SK-N-MC (cell line): Measurements from ENCODE around the gene ZC3H12A.
A peak's percentile ranks its signal among the peaks of the same experiment; 100 is the strongest.

Experiments used
- DNase-seq: peaks from one replicate; pipeline ENCODE4 v3.0.0-alpha.2; 2011; ENCODE audit warnings: low read depth, low spot score
- H3K27ac ChIP-seq: fragments of 200-600 bp; sonication (generic); 2 replicates; pipeline ENCODE4 v1.5.1; 2016; ENCODE audit warnings: mixed run types
- H3K36me3 ChIP-seq: fragments of 200-600 bp; sonication (generic); 2 replicates; pipeline ENCODE4 v1.6.1; 2017; ENCODE audit warnings: antibody characterized with exemption, low read length, mixed read lengths; ENCODE audit not compliant: insufficient read depth
- H3K4me3 ChIP-seq: fragments of 200-600 bp; sonication (generic); 2 replicates; pipeline ENCODE4 v1.5.1; 2016
- H3K9ac ChIP-seq: fragments of 200-600 bp; sonication (generic); 2 replicates; pipeline ENCODE4 v1.8.0; 2017; ENCODE audit warnings: mixed run types, mixed read lengths; ENCODE audit not compliant: insufficient read length
- H3K9me3 ChIP-seq: fragments of 200-600 bp; sonication (generic); 2 replicates; pipeline ENCODE4 v1.6.1; 2017; ENCODE audit warnings: low read depth, mild to moderate bottlenecking, antibody characterized with exemption, low read length, moderate library complexity, mixed read lengths
- EZH2 ChIP-seq: fragments of 200-600 bp; sonication (generic); IDR thresholded peaks from one replicate; pipeline ENCODE4 v1.6.1; 2017; ENCODE audit warnings: antibody characterized with exemption
- FOXP2 ChIP-seq: optimal IDR thresholded peaks from 2 replicates; pipeline ENCODE3; 2011; ENCODE audit warnings: mild to moderate bottlenecking, moderate library complexity; ENCODE audit not compliant: insufficient read depth; ENCODE audit errors: extremely low read length, control extremely low read depth
- POLR2AphosphoS5 ChIP-seq: IDR thresholded peaks from 2 replicates; pipeline ENCODE4 v1.6.1; 2012; ENCODE audit warnings: mild to moderate bottlenecking, low read depth, low read length, borderline replicate concordance

Gene ZC3H12A

GRCh38 chr1:37474697-37475379 is 458 bp downstream of the ZC3H12A start:
- H3K36me3 ChIP-seq, result peaks cover 6% of the 10 kb centered on the region; the same call in 1 of the 2 replicates
- TF ChIP-seq FOXP2 (no peak), POLR2AphosphoS5 (no peak), EZH2 (no peak)
- H3K9ac ChIP-seq, result peak overlapping the region; percentile 80
- no peak overlapping the region for H3K27ac ChIP-seq
- peak overlapping the region; percentile 92 for H3K4me3 ChIP-seq
- no peaks in the 10 kb centered on the region for H3K9me3 ChIP-seq
- DNase-seq, result no peak

- H3K9ac ChIP-seq, result peak overlapping the region; percentile 80
- H3K9me3 ChIP-seq, result no peaks in the 10 kb centered on the region
- H3K36me3 ChIP-seq, result peaks cover 6% of the 10 kb centered on the region; the same call in 1 of the 2 replicates
- no peak for DNase-seq
- H3K27ac ChIP-seq, result no peak overlapping the region
- TF ChIP-seq EZH2 (no peak), FOXP2 (no peak), POLR2AphosphoS5 (no peak)
- H3K4me3 ChIP-seq, result peak overlapping the region; percentile 92
These were observed 1.2 kb downstream of the ZC3H12A start for GRCh38 chr1:37475380-37476086.

- Histone ChIP-seq H3K9ac (no peak overlapping the region), H3K4me3 (peak overlapping the region; percentile 92), H3K36me3 (peaks cover 11% of the 10 kb centered on the region; the same call in 1 of the 2 replicates), H3K27ac (no peak overlapping the region), H3K9me3 (no peaks in the 10 kb centered on the region)
- no peak for DNase-seq
- TF ChIP-seq EZH2, result no peak
- TF ChIP-seq POLR2AphosphoS5, result no peak
- TF ChIP-seq FOXP2, result no peak
These were observed 1.7 kb downstream of the ZC3H12A start for GRCh38 chr1:37476087-37476452.

GRCh38 chr1:37476460-37477197 is 2.2 kb downstream of the ZC3H12A start:
- Histone ChIP-seq H3K9me3 (no peaks in the 10 kb centered on the region), H3K36me3 (peaks cover 17% of the 10 kb centered on the region; the same call in 1 of the 2 replicates), H3K9ac (peak overlapping the region; percentile 64), H3K27ac (peak overlapping the region; percentile 56; the same call in 1 of the 2 replicates), H3K4me3 (peak overlapping the region; percentile 92)
- TF ChIP-seq FOXP2, result no peak
- TF ChIP-seq POLR2AphosphoS5, result no peak
- no peak for DNase-seq

- H3K36me3 ChIP-seq, result peaks cover 21% of the 10 kb centered on the region; the same call in 1 of the 2 replicates
- H3K4me3 ChIP-seq, result peak overlapping the region; percentile 92
- no peak for TF ChIP-seq FOXP2
- no peak for TF ChIP-seq POLR2AphosphoS5
- no peak for TF ChIP-seq EZH2
- H3K27ac ChIP-seq, result peak overlapping the region; percentile 56
- no peak for DNase-seq
- H3K9ac ChIP-seq, result peak overlapping the region; percentile 64
- H3K9me3 ChIP-seq, result no peaks in the 10 kb centered on the region
These were observed 3.0 kb downstream of the ZC3H12A start for GRCh38 chr1:37477198-37477931.

- H3K36me3 ChIP-seq, result peaks cover 21% of the 10 kb centered on the region; the same call in 1 of the 2 replicates
- H3K27ac ChIP-seq, result no peak overlapping the region
- no peak overlapping the region for H3K9ac ChIP-seq
These were observed 3.6 kb downstream of the ZC3H12A start for GRCh38 chr1:37477946-37478345.

GRCh38 chr1:37478451-37478881 is 4.1 kb downstream of the ZC3H12A start:
- Histone ChIP-seq H3K9me3 (no peaks in the 10 kb centered on the region), H3K36me3 (peaks cover 21% of the 10 kb centered on the region; the same call in 1 of the 2 replicates), H3K27ac (no peak overlapping the region), H3K4me3 (no peak overlapping the region), H3K9ac (no peak overlapping the region)
- no peak for DNase-seq
- TF ChIP-seq FOXP2 (no peak), EZH2 (no peak), POLR2AphosphoS5 (no peak)

More at GRCh38 chr1:37477946-37478345, 3.6 kb downstream of the ZC3H12A start:
- no peaks in the 10 kb centered on the region for H3K9me3 ChIP-seq
- DNase-seq, result no peak
- no peak overlapping the region for H3K4me3 ChIP-seq
- no peak for TF ChIP-seq FOXP2
- TF ChIP-seq POLR2AphosphoS5, result no peak
- TF ChIP-seq EZH2, result no peak
